Gastrocnemius medialis (tissue), 4 donors: ENCODE data around the gene TWIST2.

Source experiments
- POLR2A ChIP-seq, 2 donors: fragments of 450-650 bp; IDR thresholded peaks; one replicate each; pipeline ENCODE4 v1.6.1; 2017; ENCODE audit warnings: antibody characterized with exemption in 2 of 2, mild to moderate bottlenecking in 2 of 2, moderate library complexity in 2 of 2
- TF ChIP-seq, protein P1 (sequence below), 5 experiments: fragments of 450-650 bp in 3 of 5; fragments of 200-600 bp in 2 of 5; sonication (generic) in 2 of 5; IDR thresholded peaks in 4 of 5; conservative IDR thresholded peaks in 1 of 5; 1 replicate in 4 of 5; 2 replicates in 1 of 5; pipeline ENCODE4 v1.5.1; 2016 to 2019; ENCODE audit warnings: antibody characterized with exemption in 5 of 5, mild to moderate bottlenecking in 3 of 5, moderate library complexity in 3 of 5

DNA sequence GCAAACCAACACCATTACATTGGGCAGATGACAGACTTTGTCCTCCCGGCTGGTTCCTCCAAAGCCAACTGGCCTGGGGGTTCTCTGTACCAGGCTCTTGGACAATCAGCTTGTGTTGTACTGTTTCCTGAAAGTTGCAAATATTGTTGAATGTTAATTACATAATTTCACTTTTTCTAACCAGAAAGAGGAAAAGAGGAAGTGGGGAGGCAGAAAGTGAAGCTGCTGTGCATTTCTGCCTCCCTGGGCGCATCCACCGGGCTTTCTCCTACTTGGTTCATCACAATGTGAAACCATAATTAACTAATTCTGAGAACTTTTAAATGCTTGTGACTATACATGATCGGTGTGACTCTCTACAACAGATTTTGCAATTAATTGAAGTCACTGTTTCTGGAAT lies 10.1 kb downstream of the TWIST2 start:
- no peak for TF ChIP-seq POLR2A (IDR thresholded peaks at IDR 0.05)
- TF ChIP-seq, protein P1, sequence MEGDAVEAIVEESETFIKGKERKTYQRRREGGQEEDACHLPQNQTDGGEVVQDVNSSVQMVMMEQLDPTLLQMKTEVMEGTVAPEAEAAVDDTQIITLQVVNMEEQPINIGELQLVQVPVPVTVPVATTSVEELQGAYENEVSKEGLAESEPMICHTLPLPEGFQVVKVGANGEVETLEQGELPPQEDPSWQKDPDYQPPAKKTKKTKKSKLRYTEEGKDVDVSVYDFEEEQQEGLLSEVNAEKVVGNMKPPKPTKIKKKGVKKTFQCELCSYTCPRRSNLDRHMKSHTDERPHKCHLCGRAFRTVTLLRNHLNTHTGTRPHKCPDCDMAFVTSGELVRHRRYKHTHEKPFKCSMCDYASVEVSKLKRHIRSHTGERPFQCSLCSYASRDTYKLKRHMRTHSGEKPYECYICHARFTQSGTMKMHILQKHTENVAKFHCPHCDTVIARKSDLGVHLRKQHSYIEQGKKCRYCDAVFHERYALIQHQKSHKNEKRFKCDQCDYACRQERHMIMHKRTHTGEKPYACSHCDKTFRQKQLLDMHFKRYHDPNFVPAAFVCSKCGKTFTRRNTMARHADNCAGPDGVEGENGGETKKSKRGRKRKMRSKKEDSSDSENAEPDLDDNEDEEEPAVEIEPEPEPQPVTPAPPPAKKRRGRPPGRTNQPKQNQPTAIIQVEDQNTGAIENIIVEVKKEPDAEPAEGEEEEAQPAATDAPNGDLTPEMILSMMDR (IDR thresholded peaks at IDR 0.05 in 4 of 5, conservative IDR thresholded peaks at IDR 0.05 in 1 of 5), result no peak
